Activated T-cell treated with anti-CD3 and anti-CD28 coated beads, Interleukin-2, amount 50 U/mL, for 1 hour (primary cell): ENCODE data around the gene GRID2.
"Not testable (repeated sequence)": the region's sequence is repeated elsewhere in the genome, so short reads cannot be mapped to it uniquely, and the experiment has no call there.

Source experiments
- DNase-seq: peaks from one replicate; pipeline ENCODE4 v3.0.0-alpha.2; 2020

Gene GRID2

GRCh38 chr4:92303621-92304027 is at the start of gene GRID2:
GRID2 (plus strand) TSS chr4:92303966.
- no peak for DNase-seq

GRCh38 chr4:92253986-92254671 is 49.6 kb upstream of the GRID2 start:
- no peak for DNase-seq

DNA sequence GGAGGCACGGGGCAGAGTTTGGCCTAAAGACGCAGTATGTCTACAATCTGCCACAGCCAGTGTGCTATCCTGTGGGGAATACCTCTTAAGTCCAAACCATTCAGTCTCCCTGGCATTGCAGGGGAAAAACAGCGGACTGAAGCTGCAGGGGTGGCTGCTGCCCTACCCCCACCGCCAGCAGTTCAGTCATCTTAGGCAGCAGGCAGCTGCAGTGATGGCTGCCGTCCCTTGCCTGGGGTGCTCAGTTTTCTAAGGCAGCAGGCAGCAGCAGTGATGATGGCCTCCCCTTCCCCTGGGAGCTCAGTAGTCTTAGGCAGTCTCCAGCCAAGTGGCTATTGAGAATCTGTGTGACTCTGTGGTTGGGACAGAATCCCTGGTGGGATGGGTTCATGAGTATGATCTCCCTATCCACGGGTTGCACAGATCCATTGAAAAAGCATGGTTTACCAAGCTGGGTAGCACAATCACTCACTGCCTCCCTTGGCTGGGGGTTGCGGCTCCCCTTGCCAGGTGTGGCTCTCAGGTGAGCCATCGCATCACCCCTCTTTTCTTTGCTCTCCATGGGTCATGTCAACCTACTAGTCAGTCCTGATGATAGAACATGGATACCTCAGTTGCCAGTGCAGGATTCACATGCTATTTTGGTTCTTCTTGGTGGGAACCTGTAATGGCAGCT is 48.9 kb upstream of the GRID2 start:
- no peak for DNase-seq

DNA sequence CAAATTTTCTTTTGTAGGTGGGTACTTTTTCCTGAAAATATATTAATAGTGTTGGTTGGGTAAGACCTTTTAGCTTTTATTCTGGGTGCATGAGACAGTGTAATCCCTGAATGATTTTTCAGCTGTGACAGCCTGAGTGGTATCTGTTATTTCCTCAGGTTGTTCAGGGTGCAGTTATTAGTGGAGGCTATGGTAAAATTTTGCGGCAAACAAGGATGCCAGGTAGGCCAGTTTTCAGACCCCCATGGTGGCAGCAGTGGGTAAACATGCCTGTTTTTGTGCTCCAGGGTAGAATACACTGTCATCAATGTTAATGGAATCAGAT is 47.9 kb upstream of the GRID2 start:
- DNase-seq, result no peak

DNA sequence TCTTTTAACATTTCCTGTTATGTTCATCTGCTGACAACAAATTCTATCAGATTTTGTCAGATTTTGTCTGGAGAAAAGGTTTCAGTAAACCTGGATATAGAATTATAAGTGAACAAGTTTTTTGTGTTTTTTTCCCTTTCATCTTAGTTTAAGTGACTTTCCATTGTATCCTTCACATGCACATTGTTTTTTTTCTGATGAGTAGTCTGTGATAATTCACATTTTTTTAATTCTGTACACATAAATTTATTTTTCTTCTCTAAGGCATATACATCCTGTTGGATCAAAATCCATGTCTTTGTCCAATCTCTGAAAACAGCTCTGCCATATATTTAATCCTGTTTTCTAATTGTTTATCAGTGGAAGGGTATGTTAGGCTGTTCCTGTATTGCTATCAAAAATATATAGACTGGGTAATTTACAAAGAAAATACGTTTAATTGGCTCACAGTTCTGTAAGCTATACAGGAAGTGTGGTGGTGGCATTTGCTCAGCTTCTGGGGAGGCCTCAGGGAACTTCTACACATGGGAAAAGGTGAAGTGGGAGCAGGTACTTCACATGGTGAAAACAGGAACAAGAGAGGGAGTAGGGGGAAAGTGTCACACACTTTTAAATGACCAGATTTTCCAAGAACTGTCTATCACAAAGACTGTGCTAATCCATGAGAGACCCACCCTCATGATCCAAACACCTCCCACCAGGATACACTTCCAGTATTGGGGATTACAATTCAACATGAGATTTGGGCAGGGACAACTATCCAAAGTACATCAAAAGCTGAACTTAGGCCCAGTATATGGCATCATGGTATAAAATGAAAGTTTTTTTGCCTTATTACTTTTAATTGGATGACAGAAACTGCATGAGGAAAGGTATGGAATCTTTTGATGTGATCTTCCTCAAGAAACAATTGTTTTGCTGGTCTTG is 45.6 kb upstream of the GRID2 start:
- DNase-seq, result no peak

DNA sequence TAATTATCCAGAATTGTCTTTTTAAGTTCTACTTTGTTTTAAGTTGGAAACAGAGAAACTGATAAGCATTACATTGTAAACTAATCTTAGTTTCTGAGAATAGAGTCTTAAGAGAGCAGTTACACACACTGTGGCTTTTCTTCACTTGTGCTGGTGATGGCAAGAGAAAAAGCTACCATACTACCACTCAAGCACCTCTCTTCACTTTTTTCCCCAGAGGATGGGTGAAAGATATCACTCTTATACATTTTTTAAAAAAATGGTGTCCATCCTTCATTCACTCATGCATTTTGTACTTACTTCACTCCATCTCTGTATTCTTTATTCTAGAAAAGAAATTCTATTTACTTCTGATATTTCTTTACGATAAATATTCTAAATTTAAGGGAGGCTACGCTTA is 42.5 kb upstream of the GRID2 start:
- DNase-seq, result no peak

GRCh38 chr4:92262371-92262770 is 41.4 kb upstream of the GRID2 start:
- DNase-seq, result no peak

GRCh38 chr4:92263010-92263409 is 40.8 kb upstream of the GRID2 start:
- no peak for DNase-seq

- DNase-seq, result no peak
These were observed 40.2 kb upstream of the GRID2 start for GRCh38 chr4:92263575-92263974.

DNA sequence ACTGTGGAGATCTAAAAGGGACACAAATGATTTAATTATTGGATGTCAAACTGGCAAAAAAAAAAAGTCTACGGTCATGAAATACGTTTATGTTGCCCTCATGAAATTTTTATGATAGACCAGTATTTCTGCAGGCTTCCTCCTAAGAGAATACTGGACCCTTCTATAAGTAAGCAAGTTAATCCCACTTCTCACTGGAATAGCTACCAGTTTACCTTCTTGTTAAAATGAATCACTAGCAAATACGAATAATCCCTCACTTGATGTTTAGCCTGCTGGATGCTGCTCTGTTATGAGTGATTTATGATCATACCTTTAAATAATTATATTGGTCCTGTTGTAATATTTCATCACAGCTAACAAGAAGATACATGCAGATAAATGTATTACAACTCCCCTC is 39.6 kb upstream of the GRID2 start:
- no peak for DNase-seq

DNA sequence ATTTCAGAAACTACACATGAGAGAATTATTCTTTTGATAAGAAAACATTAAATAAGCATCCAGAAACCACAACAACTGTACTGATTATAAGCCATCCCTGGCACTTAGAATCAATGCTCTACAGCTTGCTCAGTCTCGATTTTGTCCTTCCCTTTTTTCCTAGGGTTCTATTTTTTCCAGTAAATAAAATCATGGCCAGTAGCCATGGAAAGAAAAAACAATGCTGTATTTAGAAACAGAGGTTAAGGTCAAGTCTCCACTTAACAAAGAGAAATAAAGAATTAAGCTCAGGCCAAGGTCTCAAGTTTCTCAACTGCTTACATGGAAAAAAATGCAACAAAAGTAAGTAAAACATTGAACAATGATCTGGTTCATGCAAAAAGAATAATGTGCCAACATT is 38.7 kb upstream of the GRID2 start:
- DNase-seq, result no peak

DNA sequence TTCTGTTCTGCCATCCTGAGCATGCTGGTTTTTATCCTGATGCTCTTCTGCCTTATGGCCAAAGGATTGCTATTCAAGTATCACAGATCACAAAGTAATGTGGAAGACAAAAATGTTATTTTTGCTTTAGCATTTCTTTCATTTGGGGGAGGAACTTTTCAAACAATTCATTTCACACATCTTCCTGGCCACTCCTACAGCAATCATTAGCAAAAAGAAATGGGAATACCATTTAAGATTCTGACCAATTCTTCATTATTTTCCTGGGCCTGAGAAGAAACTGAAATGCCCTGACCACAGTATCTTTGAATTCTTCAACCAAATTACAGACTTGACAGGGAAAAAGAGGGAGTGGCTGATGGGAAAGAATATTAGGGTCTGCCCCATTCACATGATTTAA is 38.0 kb upstream of the GRID2 start:
- DNase-seq, result no peak

DNA sequence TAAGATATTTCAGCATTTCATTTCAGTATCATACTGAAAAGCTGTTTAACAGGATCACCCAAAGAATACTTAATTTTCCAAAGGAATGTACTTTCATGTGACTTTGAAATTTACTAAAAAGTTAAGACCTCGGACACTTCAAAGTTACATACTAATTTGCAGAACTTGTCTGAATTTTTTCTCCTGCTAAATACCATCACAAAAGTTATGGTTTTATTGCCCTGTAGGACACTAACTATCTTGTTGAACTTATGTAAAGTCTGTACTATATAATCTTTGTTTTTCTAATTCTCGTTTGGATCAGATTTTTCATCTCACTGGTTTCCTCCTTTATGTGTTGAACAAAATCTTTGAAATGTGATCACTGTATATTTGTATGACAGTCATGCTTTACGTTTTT is 37.2 kb upstream of the GRID2 start:
- no peak for DNase-seq

DNA sequence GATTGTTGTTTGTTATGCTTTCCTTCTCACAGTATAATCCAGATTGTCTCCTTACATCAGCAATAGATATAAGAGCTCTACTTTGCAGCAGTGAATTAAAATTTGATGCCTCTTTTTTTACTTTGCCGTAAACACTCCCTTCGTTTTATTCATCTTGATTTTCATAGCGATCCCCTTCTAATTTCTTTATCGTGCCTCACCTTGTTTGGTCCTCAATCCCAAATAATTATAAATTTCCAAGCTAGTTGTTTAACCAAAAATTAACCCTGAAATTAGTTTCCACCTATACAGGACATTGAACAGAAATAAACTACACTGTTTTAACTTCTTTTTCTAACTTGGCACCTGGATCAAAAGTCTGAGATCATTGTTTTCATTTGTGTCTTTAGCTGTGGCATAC is 35.1 kb upstream of the GRID2 start:
- DNase-seq, result no peak

- no peak for DNase-seq
These were observed 32.9 kb upstream of the GRID2 start for GRCh38 chr4:92270908-92271307.

DNA sequence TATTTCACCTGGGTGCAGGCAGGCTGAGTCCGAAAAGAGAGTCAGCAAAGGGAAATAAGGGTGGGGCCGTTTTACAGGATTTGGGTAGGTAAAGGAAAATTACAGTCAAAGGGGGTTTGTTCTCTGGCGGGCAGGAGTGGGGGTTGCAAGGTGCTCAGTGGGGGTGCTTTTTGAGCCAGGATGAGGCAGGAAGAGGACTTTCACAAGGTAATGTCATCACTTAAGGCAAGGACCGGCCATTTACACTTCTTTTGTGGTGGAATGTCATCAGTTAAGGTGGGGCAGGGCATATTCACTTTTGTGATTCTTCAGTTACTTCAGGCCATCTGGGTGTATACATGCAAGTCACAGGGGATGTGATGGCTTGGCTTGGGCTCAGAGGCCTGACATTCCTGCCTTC is 32.2 kb upstream of the GRID2 start:
- DNase-seq, result not testable (repeated sequence)

GRCh38 chr4:92277057-92277881 is 26.5 kb upstream of the GRID2 start:
- DNase-seq, result not testable (repeated sequence)

DNA sequence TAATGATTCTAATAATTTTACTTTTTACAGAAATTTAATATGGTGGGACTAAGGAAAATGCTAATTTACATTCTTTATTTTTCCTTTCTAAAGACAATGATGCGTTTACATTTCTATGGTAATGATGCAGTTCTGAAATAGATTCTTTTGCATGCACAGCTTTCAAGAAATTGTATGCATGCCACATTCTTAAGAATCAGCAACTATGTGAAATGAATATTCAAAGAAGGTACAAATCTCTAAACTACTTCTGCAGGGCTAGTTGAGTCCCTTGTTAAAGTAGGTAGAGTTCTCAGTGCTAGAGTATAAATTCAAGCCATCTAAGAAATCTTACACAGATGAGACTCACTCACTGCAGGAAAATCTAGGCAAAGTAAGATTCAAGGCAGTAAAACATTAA is 24.5 kb upstream of the GRID2 start:
- DNase-seq, result no peak

DNA sequence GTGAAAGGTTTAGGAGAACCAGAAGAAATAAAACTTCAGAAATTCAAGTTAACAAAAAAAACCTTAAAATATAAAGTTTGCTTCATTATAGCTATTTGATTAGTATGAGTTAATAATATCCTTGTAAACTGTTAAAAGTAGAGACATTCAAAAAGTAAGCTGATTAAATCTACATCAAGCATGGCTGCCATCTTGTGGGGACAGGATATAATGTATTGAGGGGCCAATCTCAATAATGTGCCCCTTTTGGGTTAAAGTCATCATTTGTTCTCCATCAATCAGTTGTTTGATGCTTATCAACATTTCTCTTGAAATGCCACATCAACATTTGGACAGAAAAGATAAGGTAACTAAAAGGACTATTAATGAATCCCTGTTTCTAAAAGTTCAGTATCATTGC is 4.6 kb upstream of the GRID2 start:
- no peak for DNase-seq

DNA sequence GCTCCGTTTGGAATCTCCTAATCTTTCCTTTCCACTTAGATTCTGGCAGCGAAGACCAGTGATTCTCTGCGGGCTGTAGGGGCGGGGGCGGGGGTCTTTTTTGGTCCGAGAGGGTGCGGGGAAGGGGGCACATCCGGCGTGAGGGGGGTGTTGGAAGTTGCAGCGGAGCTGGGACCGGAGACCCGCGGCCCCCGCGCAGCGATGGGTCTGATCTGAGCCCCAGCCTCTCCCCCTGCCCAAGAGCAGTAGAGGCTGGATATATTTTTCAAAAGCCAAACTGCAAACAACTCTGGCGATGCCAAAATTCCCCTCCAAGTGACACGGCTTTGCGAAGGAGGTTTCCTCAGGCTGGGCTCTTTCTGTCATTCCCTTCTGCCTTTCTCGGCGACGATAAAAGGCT is 355 bp downstream of the GRID2 start:
- no peak for DNase-seq

DNA sequence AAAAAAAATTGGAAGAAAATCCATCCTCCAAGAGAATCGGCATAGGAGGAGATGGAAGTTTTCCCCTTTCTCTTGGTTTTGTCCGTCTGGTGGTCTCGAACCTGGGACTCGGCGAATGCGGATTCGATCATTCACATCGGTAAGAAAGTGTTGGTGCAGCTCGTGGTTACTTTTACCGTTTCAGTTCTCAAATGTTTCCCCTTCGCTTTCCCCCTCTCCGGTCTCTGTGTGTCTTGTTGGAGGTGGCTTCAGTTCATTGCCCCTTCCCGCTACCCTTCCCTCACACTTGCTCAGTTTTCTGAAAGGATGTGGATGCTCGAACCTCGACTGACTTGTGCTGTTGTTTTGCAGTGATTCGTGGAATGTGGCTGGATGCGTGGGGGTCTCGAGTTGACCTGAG is 840 bp downstream of the GRID2 start:
- DNase-seq, result no peak

GRCh38 chr4:92305148-92305877 is 1.5 kb downstream of the GRID2 start:
- DNase-seq, result no peak
